NCI-H510A (cell line): ENCODE data around the gene AK2.

ENCODE experiments used
- DNase-seq: peaks from one replicate; lab custom pipeline; 2025; lab: John Stamatoyannopoulos, UW

Gene AK2

GRCh38 chr1:33022650-33023200 is 14.0 kb downstream of the AK2 start:
- DNase-seq = no peak

DNA sequence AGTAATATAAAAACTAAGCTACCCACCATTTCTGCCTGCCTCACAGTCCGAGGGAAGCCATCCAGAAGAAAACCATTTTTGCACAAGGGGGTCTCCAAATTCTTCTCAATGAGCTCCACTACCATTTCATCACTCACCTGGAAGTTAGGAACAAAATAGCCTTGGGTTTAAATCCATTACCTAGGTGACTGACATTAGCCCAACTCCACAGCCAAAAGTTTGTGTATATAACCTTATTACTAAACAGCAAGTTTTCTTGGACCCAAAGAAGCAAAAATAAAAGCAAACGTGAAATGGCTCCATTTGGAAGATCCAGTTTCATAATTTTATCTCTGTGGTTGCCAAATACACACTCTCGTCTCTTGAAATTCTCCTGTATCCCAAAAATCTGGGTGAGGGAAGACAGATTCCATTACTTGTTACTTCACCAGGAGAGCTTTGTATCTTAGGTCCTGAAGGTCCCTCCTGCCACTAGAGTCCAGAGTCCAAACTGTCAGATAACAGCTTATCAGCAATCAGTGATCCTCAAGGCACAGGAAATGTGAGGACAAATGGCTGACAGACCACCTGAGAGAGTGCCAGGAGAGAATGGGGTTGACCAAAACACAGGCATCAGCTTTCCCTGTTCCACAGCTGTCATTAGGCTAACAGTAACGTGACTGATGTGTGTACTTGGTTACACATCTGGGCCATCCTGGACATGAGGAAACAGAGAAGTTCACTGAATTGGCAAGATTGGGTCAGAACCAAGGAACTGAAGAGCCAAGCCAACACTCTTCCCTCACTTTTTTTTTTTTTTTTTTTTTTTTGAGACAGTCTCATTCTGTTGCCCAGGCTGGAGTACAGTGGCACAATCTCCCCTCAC is 14.9 kb downstream of the AK2 start:
- no peak for DNase-seq

DNA sequence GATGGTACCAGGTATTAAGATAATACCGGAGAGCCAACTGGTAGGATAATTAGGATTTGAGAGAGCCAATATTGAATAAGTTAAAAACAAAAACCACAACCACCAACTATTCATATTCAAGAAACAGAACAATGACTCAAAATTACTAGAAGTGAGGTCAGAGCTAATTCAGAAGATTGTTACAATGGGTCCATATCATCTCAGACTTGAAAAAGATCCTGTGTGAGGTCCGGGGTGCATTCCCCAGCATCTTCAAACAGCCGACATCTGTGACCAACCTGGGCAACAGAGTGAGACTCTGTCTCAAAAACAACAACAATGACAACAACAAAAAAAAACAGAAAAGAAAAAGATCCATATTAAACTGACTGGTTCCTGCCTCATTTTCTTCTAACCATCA is 18.6 kb downstream of the AK2 start:
- no peak for DNase-seq

- DNase-seq = no peak
Observed at GRCh38 chr1:33017175-33017574, 19.5 kb downstream of the AK2 start.

GRCh38 chr1:33015216-33015615 is 21.5 kb downstream of the AK2 start:
- DNase-seq = no peak

- DNase-seq = no peak
Observed at GRCh38 chr1:33014464-33015163, 22.1 kb downstream of the AK2 start.

- no peak for DNase-seq
Observed at GRCh38 chr1:33013791-33014190, 22.9 kb downstream of the AK2 start.

DNA sequence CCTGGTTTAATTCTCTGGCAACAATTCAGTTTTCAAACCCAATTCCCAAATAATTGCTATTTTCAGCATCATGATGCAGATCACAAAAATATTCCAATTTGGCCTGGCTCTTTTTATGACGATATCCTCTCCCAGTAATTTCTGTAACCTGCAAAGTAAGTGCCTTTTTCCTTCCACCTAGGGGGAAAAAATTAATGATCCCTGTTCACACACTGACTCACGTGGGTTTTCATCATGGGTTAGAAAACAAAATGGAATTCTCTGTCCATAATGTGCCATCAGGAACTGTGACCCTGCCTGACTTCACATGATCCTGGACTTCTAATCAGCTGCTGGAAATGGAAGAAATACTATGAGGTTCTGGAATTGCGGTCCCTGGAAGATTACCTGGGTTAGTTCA is 24.5 kb downstream of the AK2 start:
- DNase-seq = no peak

DNA sequence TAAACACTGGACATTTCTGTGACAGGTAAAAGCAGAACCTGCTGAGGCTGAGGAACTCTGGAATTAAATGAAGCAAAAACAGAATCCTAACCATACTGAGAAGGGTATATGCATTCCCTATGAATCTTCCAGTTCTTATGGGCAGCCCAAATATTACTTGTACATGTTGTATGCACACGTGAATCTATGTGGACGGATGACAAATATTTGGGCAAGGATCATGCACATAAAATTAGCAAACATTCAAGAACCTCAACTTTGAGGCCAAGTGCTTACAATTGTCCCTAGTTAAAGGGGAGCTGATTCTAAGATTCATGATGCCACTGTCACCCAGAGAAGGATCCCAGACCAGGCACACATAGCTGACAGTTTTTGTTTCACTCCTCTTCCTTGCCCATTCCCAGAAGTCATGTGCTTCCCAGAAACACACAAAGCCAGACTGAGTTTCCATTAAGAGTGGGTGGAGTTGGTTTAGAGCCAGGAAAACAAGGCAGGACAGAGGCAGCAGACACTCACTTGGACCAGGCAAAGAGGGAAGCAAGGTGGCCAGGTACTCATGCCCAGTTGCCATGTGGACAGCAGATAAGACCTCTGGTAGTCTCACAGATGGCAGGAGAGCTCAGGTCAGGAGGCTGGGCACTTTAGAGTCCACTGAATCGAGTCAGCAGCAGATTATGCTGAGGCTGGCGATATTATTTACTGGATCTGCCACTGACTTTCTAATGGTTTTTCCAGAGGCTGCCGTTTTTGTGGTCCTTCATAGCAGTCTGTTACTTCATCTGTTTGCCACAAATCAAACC is 25.6 kb downstream of the AK2 start:
- no peak for DNase-seq

DNA sequence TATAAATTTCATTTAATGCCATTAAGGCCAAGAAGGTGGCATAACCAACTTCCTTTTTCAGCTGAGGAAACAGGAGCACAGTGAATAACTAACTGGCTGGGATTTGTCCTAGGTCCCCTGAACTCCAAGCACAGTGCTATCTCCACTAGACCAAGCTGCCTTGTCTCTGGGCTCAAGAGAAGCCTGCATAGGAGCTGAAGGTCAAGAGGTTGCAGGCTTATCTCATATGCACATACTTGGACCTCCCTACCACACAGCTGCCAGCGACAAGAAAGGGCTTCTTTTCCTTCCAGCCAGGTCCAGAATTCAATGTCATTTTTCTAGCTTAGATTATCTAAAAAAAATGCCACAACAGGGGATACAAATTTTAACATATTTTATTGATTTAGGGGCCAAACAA is 27.1 kb downstream of the AK2 start:
- DNase-seq = no peak

GRCh38 chr1:33008051-33008914 is 28.4 kb downstream of the AK2 start:
- DNase-seq = peak; percentile 80

GRCh38 chr1:33007190-33008050 is 29.3 kb downstream of the AK2 start:
- no peak for DNase-seq

DNA sequence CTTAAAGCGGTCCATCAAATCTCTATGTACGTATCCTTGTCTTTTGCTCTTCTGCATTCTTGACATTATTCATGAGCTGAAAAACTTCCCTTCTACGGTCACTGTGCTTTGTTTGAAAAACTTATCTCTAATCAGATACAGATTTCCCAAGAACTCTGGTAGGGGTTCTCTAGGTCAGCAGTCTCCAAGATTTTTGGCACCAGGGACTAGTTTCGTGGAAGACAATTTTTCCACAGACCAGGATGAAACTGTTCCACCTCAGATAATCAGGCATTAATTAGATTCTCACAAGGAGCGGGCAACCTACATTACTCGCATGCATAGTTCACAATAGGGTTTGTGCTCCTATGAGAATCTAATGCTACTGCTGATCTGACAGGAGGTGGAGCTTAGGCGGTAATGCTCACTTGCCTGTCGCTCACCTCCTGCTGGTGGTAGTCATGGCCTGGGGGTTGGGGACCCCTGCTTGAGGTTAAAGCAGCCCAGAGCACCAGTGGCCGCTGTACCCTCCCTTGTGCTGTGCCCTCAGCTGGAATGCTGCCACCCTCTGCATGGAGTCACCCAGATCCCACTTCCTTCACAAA is 30.8 kb downstream of the AK2 start:
- no peak for DNase-seq

DNA sequence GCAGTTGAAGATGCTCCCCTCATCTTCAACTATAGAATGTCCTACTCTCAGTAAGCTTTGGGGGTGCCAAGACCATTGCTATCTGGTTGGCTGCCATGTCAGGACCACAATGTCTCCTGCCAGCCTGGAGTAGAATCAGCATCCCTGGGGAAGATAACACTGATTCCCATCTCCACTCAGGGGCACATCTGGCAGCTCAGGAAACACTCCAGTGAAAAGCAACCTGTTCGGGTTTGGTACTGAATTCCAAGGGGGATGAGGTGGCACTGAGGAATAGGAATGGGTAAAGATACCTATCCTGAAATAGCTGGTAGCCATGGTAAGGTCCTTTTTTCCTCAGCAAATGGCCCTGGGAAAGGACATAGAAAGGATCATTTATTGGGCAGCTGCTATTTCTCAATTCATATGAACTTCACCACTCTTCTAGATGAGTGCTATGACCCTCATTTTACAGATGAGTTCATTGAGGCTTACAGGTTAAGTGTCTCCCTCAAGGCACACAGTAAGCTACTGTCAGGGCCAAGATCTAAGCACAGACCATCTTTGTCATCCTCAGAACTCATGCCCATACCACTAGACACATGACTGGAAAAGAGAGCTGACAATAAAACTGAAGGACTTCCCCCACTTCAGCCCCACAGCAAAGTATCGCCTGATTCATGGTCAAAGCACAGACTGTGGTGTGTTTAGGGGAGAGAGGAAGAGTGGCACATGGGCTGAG is 31.4 kb downstream of the AK2 start:
- no peak for DNase-seq

GRCh38 chr1:33004613-33005012 is 32.1 kb downstream of the AK2 start:
- DNase-seq = no peak

GRCh38 chr1:33003657-33004056 is 33.0 kb downstream of the AK2 start:
- no peak for DNase-seq

DNA sequence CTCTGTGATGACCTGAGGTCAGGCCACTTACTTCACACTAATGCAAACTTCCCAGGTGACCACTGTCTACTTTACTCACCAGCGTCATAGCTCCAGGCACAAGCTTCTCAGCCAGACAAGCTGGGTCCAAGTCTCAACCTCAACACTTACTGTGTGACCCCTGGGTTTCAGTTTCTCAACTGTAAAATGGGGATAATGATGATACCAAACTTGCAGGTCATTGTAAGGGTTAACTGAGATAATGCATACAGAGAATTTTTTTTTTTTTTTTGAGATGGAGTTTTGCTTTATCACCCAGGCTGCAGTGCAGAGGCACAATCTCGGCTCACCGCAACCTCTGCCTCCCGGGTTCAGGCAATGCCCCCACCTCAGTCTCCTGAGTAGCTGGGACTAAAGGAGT is 34.7 kb downstream of the AK2 start:
- DNase-seq = no peak

- no peak for DNase-seq
Observed at GRCh38 chr1:33001282-33001681, 35.4 kb downstream of the AK2 start.

DNA sequence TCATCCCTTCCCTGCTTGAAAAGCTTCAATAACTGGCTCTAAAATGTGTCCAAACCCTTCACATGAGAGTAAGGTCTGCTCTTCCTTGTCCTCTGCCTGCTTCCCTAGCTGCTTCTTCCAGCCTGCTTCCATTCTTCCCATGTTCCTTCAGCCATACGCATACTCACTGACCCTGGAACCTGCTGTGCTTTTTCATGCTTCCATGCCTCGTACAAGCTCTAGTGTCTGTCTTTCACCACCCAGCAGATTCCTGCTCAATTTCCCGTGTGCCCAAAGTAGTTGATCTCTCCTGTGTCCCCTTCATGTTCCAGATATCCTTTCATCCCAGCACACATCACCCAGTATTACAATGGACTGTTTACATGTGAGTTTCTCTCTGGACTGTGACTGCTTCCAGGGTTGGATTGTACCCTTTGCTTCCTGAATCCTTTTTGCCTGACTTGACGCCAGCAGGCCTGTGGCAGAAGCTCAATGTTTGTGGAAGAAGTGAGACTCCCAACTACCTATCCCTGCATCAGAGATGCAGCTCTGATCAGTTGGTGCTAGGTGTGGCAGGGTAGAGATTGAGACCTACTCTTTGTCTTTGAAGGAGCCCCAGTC is 36.2 kb downstream of the AK2 start:
- DNase-seq = no peak
